Stomach (tissue), 4 donors: ENCODE results near the gene VPS33B.

Source experiments
- POLR2A ChIP-seq, 4 donors: fragments of 450-650 bp; IDR thresholded peaks; one replicate each; pipeline ENCODE4 v1.6.1; 2016; ENCODE audit warnings: antibody characterized with exemption in 4 of 4, control low read depth in 2 of 4, mild to moderate bottlenecking in 1 of 4, moderate library complexity in 1 of 4
- POLR2AphosphoS5 ChIP-seq, 3 donors: sonication (generic); formaldehyde crosslinking; IDR thresholded peaks; one replicate each; pipeline ENCODE4 v1.6.1; 2016; ENCODE audit warnings: antibody characterized with exemption in 3 of 3
- TF ChIP-seq, protein P1 (sequence below), 7 experiments: fragments of 450-650 bp in 4 of 7; fragments of 200-600 bp in 3 of 7; sonication (generic) in 3 of 7; IDR thresholded peaks; one replicate each; pipeline ENCODE4 v1.5.1; 2016 to 2019; ENCODE audit warnings: antibody characterized with exemption in 7 of 7, control low read depth in 2 of 7, mild to moderate bottlenecking in 1 of 7

DNA sequence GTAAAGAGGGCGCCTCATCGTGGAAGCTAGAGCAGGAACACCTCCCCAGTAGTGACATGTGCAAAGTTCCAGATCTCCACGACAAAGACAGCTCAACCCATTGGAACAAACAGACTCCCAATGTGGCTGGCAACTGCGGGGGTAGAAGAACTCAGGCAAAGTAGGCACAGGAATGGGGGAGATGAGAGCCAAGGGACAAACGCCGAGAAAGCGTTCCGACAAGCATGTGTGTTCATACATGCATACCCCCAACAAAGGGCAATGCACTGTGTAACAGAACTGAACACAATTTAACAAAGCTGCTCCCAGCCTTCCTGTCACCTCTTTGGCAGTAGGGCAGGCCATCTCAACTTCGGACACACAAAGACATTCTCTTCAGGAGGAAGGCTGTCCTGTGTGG is 56.1 kb downstream of the VPS33B start:
- TF ChIP-seq POLR2A (IDR thresholded peaks at IDR 0.05) = no peak
- TF ChIP-seq, protein P1, sequence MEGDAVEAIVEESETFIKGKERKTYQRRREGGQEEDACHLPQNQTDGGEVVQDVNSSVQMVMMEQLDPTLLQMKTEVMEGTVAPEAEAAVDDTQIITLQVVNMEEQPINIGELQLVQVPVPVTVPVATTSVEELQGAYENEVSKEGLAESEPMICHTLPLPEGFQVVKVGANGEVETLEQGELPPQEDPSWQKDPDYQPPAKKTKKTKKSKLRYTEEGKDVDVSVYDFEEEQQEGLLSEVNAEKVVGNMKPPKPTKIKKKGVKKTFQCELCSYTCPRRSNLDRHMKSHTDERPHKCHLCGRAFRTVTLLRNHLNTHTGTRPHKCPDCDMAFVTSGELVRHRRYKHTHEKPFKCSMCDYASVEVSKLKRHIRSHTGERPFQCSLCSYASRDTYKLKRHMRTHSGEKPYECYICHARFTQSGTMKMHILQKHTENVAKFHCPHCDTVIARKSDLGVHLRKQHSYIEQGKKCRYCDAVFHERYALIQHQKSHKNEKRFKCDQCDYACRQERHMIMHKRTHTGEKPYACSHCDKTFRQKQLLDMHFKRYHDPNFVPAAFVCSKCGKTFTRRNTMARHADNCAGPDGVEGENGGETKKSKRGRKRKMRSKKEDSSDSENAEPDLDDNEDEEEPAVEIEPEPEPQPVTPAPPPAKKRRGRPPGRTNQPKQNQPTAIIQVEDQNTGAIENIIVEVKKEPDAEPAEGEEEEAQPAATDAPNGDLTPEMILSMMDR (IDR thresholded peaks at IDR 0.05) = no peak
- TF ChIP-seq POLR2AphosphoS5 (IDR thresholded peaks at IDR 0.05) = no peak
